SJSA1 (cell line): ENCODE data around the gene TENM3. TPM values are rescaled to one million over a fixed set of nuclear protein-coding genes. Genes with fewer than 3 reads are reported as not detected.
A peak's percentile ranks its signal among the peaks of the same experiment; 100 is the strongest.

Experiments
- DNase-seq, 2 experiments: peaks; one replicate each; pipeline ENCODE4 v3.0.0-alpha.2; 2015 to 2020; ENCODE audit warnings: low spot score in 2 of 2, low read depth in 1 of 2
- H3K27ac ChIP-seq: fragments of 250-450 bp; sonication (Bioruptor Pico); 2 replicates; pipeline ENCODE4 v1.5.1; 2020; ENCODE audit warnings: mild to moderate bottlenecking, moderate library complexity
- H3K27me3 ChIP-seq: fragments of 250-450 bp; sonication (Bioruptor Pico); replicated peaks from 2 replicates; pipeline ENCODE4 v1.5.1; 2020; ENCODE audit warnings: mild to moderate bottlenecking, moderate library complexity
- H3K36me3 ChIP-seq: fragments of 250-450 bp; sonication (Bioruptor Pico); 2 replicates; pipeline ENCODE4 v1.5.1; 2020; ENCODE audit warnings: mild to moderate bottlenecking
- H3K4me1 ChIP-seq: fragments of 250-450 bp; sonication (Bioruptor Pico); replicated peaks from 2 replicates; pipeline ENCODE4 v1.6.1; 2021; ENCODE audit warnings: mild to moderate bottlenecking
- H3K4me3 ChIP-seq: fragments of 250-450 bp; sonication (Bioruptor Pico); 2 replicates; pipeline ENCODE4 v1.5.1; 2020; ENCODE audit warnings: mild to moderate bottlenecking
- H3K9me3 ChIP-seq: fragments of 250-450 bp; sonication (Bioruptor Pico); replicated peaks from 2 replicates; pipeline ENCODE4 v1.5.1; 2020; ENCODE audit warnings: mild to moderate bottlenecking
- total RNA-seq: library from RNA; depleted of rRNA; stranded (reverse); fragments of >200 nt; shearing (Covaris generic); gene quantifications from 2 replicates; pipeline ENCODE4 v1.2.3, GENCODE V29; 2014

TENM3 gene
- total RNA-seq, 1 experiment from 2014 or later: 90.5 TPM

GRCh38 chr4:182642831-182643230 is 399.6 kb downstream of the TENM3 start:
- Histone ChIP-seq H3K27ac (peak overlapping the region; percentile 88), H3K9me3 (no peaks in the 10 kb centered on the region; the same call in 1 of the 2 replicates), H3K27me3 (no peaks in the 10 kb centered on the region), H3K4me1 (peaks cover 16% of the 10 kb centered on the region), H3K36me3 (no peaks in the 10 kb centered on the region; the same call in 1 of the 2 replicates), H3K4me3 (no peak overlapping the region)
- peak in 1 of 2 experiments; percentile 47 for DNase-seq

- Histone ChIP-seq H3K27me3 (no peaks in the 10 kb centered on the region), H3K36me3 (no peaks in the 10 kb centered on the region; the same call in 1 of the 2 replicates), H3K4me1 (peaks cover 16% of the 10 kb centered on the region), H3K9me3 (no peaks in the 10 kb centered on the region; the same call in 1 of the 2 replicates), H3K27ac (peak overlapping the region; percentile 88), H3K4me3 (no peak overlapping the region)
- peak; percentile 68 to 82 for DNase-seq
These were observed 400.8 kb downstream of the TENM3 start for GRCh38 chr4:182643801-182644682.

GRCh38 chr4:182644683-182645050 is 401.5 kb downstream of the TENM3 start:
- H3K27ac ChIP-seq: peak overlapping the region; percentile 88
- H3K4me3 ChIP-seq: no peak overlapping the region
- peaks cover 16% of the 10 kb centered on the region for H3K4me1 ChIP-seq
- H3K27me3 ChIP-seq: no peaks in the 10 kb centered on the region
- no peaks in the 10 kb centered on the region; the same call in 1 of the 2 replicates for H3K9me3 ChIP-seq
- no peak for DNase-seq
- no peaks in the 10 kb centered on the region; the same call in 1 of the 2 replicates for H3K36me3 ChIP-seq

- H3K4me3 ChIP-seq: no peak overlapping the region
- DNase-seq: no peak
- H3K4me1 ChIP-seq: peaks cover 16% of the 10 kb centered on the region
- H3K36me3 ChIP-seq: no peaks in the 10 kb centered on the region; the same call in 1 of the 2 replicates
- H3K27me3 ChIP-seq: no peaks in the 10 kb centered on the region
- H3K27ac ChIP-seq: no peak overlapping the region
- H3K9me3 ChIP-seq: no peaks in the 10 kb centered on the region; the same call in 1 of the 2 replicates
These were observed 402.3 kb downstream of the TENM3 start for GRCh38 chr4:182645511-182645910.

- H3K9me3 ChIP-seq: no peaks in the 10 kb centered on the region; the same call in 1 of the 2 replicates
- no peak overlapping the region for H3K27ac ChIP-seq
- H3K4me1 ChIP-seq: peaks cover 16% of the 10 kb centered on the region
- no peak overlapping the region for H3K4me3 ChIP-seq
- DNase-seq: no peak
- H3K36me3 ChIP-seq: no peaks in the 10 kb centered on the region; the same call in 1 of the 2 replicates
- no peaks in the 10 kb centered on the region for H3K27me3 ChIP-seq
These were observed 404.6 kb downstream of the TENM3 start for GRCh38 chr4:182647646-182648300.

- no peak for DNase-seq
- H3K9me3 ChIP-seq: no peaks in the 10 kb centered on the region; the same call in 1 of the 2 replicates
- no peak overlapping the region for H3K4me3 ChIP-seq
- H3K27ac ChIP-seq: no peak overlapping the region
- H3K36me3 ChIP-seq: peaks cover 8% of the 10 kb centered on the region
- peaks cover 12% of the 10 kb centered on the region for H3K4me1 ChIP-seq
- H3K27me3 ChIP-seq: no peaks in the 10 kb centered on the region
These were observed 405.6 kb downstream of the TENM3 start for GRCh38 chr4:182648766-182649165.

GRCh38 chr4:182649698-182650477 is 406.7 kb downstream of the TENM3 start:
- Histone ChIP-seq H3K4me1 (peaks cover 5% of the 10 kb centered on the region; the same call in 1 of the 2 replicates), H3K9me3 (no peaks in the 10 kb centered on the region; the same call in 1 of the 2 replicates), H3K4me3 (no peak overlapping the region), H3K27ac (no peak overlapping the region), H3K27me3 (no peaks in the 10 kb centered on the region), H3K36me3 (peaks cover 9% of the 10 kb centered on the region)
- no peak for DNase-seq

GRCh38 chr4:182653596-182653995 is 410.4 kb downstream of the TENM3 start:
- Histone ChIP-seq H3K4me3 (no peak overlapping the region), H3K27me3 (no peaks in the 10 kb centered on the region), H3K4me1 (peaks cover 5% of the 10 kb centered on the region; the same call in 1 of the 2 replicates), H3K36me3 (peaks cover 20% of the 10 kb centered on the region), H3K9me3 (no peaks in the 10 kb centered on the region), H3K27ac (no peak overlapping the region)
- DNase-seq: no peak

GRCh38 chr4:182655340-182655739 is 412.1 kb downstream of the TENM3 start:
- no peaks in the 10 kb centered on the region for H3K9me3 ChIP-seq
- no peak overlapping the region for H3K4me3 ChIP-seq
- H3K36me3 ChIP-seq: peaks cover 20% of the 10 kb centered on the region
- H3K27ac ChIP-seq: no peak overlapping the region
- H3K4me1 ChIP-seq: peaks cover 5% of the 10 kb centered on the region; the same call in 1 of the 2 replicates
- H3K27me3 ChIP-seq: no peaks in the 10 kb centered on the region
- no peak for DNase-seq

- Histone ChIP-seq H3K4me3 (no peak overlapping the region), H3K36me3 (0 out of 2 replicates have a peak, but pooled peaks cover 11% of the 10 kb centered on the region), H3K4me1 (no peaks in the 10 kb centered on the region), H3K27me3 (no peaks in the 10 kb centered on the region), H3K27ac (no peak overlapping the region), H3K9me3 (peaks cover 11% of the 10 kb centered on the region)
- DNase-seq: no peak
These were observed 419.3 kb downstream of the TENM3 start for GRCh38 chr4:182662551-182662950.

- H3K27me3 ChIP-seq: no peaks in the 10 kb centered on the region
- no peaks in the 10 kb centered on the region for H3K9me3 ChIP-seq
- H3K4me3 ChIP-seq: no peak overlapping the region
- no peaks in the 10 kb centered on the region for H3K36me3 ChIP-seq
- H3K4me1 ChIP-seq: no peaks in the 10 kb centered on the region
- H3K27ac ChIP-seq: no peak overlapping the region
- no peak for DNase-seq
These were observed 428.0 kb downstream of the TENM3 start for GRCh38 chr4:182671231-182671630.

- H3K27me3 ChIP-seq: no peaks in the 10 kb centered on the region
- H3K36me3 ChIP-seq: no peaks in the 10 kb centered on the region
- H3K9me3 ChIP-seq: no peaks in the 10 kb centered on the region
- no peak overlapping the region for H3K4me3 ChIP-seq
- H3K4me1 ChIP-seq: no peaks in the 10 kb centered on the region
- DNase-seq: no peak
- H3K27ac ChIP-seq: no peak overlapping the region
These were observed 428.5 kb downstream of the TENM3 start for GRCh38 chr4:182671749-182672148.

GRCh38 chr4:182678590-182678989 is 435.4 kb downstream of the TENM3 start:
- H3K4me3 ChIP-seq: no peak overlapping the region
- no peaks in the 10 kb centered on the region for H3K36me3 ChIP-seq
- H3K9me3 ChIP-seq: no peaks in the 10 kb centered on the region
- no peaks in the 10 kb centered on the region for H3K27me3 ChIP-seq
- H3K27ac ChIP-seq: no peak overlapping the region
- peaks cover 3% of the 10 kb centered on the region; the same call in 1 of the 2 replicates for H3K4me1 ChIP-seq
- no peak for DNase-seq
